GM21737 (cell line): ENCODE results near the gene TRAF3IP1.
"Not testable (repeated sequence)": the region's sequence is repeated elsewhere in the genome, so short reads cannot be mapped to it uniquely, and the experiment has no call there.

Experiments
- ATAC-seq: cut with Tn5 transposase; IDR thresholded peaks from one replicate; pipeline ENCODE4 v1.9.1; 2021; ENCODE audit warnings: mild to moderate bottlenecking, moderate library complexity; ENCODE audit not compliant: unreplicated experiment

Gene TRAF3IP1, protein sequence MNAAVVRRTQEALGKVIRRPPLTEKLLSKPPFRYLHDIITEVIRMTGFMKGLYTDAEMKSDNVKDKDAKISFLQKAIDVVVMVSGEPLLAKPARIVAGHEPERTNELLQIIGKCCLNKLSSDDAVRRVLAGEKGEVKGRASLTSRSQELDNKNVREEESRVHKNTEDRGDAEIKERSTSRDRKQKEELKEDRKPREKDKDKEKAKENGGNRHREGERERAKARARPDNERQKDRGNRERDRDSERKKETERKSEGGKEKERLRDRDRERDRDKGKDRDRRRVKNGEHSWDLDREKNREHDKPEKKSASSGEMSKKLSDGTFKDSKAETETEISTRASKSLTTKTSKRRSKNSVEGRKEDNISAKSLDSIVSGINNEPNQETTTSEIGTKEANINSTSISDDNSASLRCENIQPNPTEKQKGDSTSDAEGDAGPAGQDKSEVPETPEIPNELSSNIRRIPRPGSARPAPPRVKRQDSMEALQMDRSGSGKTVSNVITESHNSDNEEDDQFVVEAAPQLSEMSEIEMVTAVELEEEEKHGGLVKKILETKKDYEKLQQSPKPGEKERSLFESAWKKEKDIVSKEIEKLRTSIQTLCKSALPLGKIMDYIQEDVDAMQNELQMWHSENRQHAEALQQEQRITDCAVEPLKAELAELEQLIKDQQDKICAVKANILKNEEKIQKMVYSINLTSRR

DNA sequence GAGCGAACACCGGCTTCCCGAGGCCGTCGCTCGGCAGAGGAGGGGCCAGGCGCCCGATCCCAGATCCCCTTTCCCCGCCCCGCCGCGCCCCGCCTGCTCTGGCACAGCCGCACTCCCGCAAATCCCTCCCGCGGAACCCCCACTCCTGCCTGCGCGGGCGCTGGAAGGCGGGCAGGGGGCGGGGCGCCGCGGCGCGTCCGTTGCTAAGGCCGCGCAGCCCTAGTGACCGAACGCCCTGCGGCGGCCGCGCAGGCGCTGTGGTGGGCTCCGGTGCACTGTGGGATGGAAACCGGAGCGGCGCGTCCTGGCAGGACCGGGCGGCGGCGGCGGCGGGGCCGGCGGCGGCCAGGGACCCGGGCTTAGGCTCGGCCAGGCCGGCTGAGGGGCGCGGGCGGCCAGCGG lies at the start of gene TRAF3IP1:
Gene TRAF3IP1 (plus strand): TSS at position 273 of the 402 bp plus-strand sequence. CDS start 145 bp downstream, outside the sequence.
- peak; percentile 97 for ATAC-seq

DNA sequence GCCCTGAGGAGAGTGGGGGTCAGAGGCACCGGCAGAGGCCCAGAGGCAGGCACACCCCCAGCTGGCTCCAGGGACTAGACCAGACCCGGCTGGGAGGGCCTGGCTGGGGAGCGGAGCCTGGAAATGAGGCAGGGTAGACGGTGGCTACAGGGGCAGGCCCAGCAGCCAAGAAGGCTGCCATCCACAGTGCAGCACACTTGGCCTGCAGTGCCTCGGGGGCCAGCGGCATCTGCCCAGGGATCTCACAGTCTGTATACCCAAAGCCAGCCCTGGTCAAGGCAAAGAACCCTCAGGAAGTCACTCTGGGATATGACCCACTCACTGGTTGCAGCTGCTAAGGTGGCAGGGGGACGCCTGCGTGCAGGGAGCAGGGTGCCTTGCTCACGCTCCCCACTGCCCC lies 49.7 kb upstream of the TRAF3IP1 start:
- ATAC-seq, result no peak

DNA sequence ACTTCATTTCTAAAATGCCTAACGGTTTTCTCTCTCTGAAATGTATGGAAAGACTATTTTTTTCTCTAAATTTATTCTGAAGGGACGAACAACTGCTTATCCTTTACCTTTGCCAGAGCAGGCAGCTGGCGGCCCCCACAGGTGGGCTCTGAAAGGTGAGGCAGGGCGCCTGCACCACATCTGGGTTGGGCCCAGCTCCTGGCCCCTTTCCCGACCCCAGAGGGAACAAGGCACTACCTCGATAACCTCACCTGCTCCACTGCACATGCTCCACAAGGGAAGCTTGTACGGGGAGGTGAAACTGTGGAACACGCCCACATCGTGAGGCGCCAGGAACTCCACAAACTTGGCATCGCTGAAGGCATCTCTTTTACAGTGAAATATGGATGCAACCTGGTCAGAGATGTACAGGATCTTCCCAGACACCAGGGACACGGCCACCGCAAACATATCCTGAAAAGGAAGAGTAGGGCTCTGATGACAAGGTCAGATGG lies 49.2 kb upstream of the TRAF3IP1 start:
- ATAC-seq, result no peak

DNA sequence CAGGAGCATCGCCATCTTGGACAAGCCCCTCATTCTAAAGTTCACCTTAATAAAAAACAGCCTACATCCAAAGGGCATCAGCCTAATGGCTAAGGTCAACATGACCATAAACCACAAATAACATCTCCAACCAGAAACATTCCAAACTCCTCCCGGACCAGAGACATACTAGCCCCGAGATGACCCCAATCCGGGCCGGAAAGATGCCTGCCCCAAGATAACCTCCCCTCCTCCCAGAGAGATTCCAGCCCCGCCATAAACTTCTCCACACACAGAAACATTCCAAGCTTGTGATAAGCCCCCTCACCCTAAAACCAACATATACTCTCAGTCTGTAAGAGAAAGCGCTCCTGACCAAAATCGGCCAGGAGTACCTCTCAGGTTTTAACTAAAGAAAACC lies 48.6 kb upstream of the TRAF3IP1 start:
- ATAC-seq, result not testable (repeated sequence)

DNA sequence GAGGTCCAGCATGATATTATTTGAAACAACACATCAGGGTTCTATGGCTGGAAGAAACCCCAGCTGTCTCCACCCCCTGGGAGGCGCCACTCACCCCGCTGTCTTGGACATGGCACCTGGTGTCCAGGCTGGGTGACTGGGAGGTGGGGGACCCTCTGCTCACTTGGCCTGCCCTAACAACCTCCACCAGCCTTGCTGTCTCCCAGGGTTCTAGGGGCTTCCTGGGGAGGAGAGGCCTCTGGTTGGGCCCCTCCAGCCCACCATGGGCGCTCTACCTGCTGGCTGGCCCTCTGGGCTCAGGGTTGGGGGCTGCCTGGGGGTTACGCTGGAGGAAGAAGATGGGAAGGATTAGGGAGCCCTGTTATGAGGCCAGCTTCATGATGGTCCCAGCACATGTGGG lies 48.2 kb upstream of the TRAF3IP1 start:
- no peak for ATAC-seq

DNA sequence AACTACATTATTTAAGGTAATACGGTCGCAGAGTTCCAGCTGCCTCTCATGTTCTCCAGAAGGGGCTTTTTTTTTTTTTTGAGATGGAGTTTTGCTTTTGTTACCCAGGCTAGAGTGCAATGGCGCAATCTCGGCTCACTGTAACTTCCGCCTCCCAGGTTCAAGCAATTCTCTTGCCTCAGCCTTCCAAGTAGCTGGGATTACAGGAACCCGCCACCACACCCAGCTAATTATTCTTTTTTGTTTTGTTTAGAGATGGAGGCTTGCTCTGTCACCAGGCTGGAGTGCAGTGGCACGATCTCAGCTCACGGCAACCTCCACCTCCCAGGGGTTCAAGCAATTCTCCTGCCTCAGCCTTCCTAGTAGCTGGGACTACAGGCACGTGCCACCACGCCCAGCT lies 46.9 kb upstream of the TRAF3IP1 start:
- not testable (repeated sequence) for ATAC-seq

DNA sequence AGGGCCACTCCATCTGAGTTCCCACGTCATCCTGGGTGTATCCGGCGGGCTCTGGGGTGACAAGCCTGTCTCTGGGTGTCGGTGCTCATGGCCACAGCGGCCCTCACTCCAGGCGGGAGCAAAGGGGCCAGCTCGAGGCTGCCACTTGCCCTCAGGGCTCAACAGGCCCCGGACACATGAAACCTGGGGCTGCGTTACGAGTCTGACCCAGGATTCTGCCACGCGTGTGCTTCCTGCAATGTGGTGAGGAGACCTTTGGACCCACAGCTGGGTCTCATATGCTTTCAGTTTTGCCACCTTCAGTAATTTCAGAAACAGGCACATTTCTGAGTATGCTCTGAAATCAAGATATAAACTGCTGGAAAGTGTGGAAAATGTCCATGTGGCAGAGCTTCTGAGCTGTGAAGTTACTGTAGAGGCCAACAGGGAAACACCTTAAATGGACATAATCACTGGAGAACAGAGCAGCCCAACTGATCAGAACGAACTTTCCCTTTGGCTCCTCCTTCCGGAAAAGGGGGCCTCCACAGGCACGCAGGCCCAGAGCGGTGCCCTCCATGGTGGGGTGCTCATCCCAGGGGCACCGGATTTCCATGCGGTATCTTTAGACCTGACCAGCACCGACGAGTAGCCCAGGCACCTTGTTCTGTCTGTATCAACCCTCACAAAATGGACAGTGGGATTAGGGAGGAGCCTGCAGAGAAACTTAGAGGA lies 46.0 kb upstream of the TRAF3IP1 start:
- ATAC-seq, result no peak

DNA sequence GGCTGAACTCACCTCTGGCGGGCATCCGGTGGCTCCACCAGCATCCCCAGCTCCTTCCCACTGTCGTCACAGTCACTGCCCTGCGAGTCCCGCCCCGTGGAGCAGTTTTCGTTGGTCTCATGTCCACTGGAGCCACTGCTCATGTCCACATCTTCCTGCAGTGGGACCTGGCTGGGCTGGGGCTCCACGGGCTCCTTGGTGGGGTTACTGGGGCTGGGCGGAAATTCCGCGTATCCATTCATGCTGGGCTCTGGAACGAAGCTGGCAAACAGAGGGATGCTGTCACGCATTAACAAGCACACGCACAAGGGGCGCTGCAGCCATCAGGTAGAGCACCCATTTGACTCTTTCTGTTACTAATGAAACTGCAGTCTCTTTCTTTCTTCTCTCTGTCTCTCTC lies 42.6 kb upstream of the TRAF3IP1 start:
- ATAC-seq, result no peak

DNA sequence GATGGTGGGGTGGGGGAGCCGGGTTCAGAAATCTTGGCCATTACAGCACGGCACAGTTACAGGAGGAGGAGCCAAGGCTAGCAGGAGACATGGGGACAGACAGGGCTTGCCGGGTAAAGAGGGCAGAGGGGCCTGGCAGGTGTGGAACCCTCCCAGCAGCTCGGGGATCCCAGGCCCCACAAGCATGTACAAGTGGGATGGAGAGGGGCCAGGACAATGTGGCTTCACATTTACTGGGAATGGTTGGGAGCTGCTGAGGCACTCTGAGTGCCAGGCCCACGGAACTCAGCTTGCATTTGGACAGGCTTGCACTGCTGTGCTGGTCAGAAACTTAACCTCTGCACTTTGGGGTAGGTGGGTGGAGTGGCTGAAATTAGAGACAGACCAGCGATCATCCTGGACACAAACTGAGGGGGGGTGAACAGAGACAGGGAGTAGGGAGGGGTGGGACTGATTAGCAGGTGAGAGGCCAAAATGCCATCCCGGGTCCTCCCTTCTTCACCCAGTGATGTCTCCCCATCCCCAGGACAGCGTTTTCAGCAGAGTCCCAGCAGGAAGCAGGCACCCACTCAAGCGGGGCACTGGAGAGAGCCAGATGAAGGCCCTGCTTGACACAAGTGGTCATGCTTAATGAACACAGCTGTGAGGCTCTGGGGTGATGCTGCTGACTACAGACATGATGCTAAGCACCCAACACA lies 41.5 kb upstream of the TRAF3IP1 start:
- ATAC-seq, result no peak

DNA sequence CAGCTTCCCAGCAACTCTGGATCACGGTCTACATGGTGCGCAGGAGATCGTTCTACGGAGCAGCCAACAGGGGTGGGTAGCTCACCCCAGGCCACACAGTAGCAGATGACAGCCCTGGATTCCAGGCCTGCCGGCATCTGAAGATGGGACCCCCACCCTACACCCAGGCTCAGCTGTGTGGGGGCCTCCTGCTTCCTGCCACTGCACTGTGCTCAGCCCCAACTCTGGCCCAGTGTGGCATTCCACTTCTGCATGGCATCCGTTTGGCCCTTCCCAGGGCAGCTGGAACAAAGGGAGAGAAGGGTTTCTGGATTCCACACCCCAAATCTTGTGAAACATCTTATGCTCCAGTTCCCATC lies 41.0 kb upstream of the TRAF3IP1 start:
- ATAC-seq, result no peak

DNA sequence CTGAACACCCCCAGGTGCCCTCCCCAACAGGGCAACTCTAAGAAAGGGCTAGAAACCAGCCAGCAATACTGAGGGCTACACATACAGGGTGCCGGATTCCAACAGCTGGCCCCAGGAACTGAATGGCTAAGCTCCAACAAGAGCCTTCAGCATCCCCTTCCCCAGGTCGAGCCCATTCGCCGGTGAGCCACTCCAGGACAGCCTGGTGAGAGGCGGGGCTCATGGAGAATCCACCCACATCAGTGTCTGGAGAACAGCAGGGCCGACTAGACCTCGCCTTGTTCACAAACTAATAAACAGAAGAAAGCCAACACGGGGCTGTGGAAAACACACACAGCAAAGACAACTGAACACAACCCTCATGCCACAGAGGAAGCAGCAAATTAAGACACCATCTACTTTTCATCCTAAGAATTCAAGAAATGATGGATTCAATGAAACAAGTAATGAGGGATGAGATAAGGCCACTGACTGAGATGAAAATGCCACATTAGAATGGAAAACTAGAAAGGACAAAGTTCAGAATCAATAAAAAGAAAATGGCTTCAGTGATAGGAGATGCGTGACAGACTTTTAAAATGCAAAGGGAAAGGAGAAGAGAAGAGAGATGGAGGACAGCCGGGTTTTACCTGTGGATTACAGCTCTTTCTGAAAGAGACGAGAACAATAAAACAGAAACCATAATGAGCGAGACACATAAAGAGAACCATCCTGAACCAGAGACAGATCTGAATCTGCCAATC lies 40.1 kb upstream of the TRAF3IP1 start:
- ATAC-seq, result no peak

DNA sequence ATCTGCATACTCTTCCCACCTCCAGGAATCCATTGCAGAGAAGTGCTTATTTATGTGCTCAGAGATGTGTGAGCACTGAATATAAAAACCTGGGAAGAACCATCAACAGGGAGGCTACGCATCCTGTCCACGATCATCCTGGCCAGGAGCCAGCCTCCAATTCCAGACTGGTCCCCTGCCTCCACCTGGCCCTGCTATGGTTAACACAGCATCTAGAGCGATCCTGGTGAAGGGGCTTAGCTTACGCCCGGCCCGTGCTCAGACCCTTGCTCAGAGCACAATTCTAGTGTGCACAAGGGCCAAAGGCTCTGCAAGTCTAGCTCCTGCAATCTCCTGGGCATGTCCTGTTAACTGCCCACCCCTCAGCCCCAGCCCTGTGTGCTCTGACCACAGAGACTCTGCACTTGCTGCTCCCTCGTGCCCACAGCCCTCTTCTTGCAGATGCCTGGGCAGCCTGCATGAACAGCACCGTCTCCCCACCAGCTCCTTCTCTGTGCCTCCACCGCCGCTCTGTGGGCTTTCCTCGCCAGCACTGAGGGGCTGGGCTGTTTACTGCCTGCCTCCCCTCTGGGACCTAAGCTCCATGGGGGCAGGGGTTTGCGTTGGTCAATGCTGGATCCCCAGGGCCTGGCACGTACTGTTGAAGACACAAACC lies 38.4 kb upstream of the TRAF3IP1 start:
- no peak for ATAC-seq

DNA sequence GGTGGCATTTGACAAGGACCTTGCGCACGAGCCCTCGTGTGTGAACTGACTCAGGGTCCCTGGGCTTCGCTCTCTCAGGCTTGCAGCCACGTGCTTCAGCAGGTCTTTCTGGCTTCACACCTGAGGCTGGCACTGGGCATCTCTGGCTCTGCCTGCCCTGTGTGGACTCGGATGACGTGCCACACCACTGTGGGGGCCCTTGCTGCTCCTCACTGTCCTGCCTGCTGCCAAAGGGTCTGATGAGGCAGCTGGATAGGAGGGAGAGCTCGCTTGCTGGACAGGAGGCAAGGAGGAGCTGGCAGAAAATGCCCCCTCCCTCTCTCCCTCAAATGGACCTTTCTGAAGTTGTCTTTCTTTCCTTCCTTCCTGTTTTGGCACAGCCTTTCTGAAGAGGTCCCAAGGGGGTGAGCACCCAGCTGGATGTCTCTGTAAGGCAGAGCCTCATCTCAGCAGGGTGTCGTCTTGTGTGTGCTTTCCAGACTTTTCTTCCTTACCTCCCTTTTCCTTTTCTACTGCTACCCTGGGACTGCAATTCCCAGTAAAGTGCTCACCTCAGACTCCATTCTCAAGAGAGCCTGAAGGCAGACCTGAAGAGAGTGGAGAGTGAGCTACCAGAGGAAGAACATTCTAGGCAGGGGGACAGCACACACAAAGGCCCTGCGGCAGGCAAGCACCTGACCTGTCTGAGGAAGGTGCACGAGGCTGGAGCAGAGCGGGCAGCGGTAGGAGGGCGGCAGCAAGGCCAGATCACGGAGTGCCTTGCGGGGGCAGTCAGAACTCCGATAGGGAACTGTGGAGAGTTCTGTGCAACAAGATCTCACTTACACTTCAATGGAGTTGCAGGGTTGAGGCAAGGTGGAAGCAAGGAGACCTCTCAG lies 37.2 kb upstream of the TRAF3IP1 start:
- no peak for ATAC-seq

DNA sequence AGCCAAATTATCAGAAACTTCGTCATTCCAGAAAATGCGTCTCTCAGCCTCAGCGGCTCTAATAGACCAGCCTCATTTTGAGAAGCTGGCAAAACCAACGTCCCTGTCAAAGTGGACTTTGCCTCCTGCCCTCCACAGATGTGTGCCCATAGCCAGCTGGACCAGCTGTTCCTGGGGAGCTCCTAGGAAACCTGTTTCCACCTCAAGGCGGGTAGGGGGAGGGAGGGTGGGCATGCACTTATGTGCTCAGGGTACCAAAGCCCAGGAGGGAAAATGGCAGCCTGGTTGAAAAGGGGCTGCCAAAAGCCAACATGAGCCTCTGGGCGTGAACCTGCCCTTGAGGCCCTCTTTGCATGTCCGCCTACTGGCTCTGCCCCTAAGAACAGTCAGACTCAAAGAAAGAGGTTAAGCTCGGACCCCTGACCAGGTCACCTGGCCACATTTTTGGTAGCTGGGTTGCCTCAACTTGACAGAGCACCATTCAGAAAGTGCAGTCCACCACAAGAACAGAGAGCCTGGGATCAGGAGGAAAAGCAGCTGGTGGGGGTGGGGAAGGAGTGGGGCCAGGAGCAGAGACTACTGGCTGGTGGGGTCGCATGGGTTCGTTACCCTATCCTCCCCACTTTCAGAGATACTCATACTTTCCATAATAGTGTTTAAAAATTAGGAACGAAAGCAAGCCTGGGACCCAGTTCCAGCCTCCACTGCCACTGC lies 35.4 kb upstream of the TRAF3IP1 start:
- no peak for ATAC-seq

DNA sequence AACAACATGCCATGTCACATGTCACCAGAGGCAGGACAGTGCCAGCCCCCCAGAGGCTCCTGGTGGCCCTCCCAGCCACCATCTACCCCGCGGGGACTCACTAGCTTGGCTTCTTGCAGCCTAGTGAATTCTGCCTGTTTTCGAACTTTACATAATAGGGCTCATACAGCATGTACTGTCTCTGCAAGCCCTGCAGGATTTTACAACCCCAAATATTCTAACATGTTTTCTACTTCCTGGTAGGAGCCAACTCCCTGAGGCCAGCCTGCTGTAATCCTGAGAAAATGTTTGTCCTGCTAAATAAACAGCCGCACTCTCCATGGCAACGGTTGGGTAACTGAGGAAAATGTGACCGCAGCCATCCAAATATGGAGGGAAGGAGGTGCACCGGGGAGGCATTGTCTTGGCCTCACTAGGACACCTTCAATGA lies 34.6 kb upstream of the TRAF3IP1 start:
- no peak for ATAC-seq

DNA sequence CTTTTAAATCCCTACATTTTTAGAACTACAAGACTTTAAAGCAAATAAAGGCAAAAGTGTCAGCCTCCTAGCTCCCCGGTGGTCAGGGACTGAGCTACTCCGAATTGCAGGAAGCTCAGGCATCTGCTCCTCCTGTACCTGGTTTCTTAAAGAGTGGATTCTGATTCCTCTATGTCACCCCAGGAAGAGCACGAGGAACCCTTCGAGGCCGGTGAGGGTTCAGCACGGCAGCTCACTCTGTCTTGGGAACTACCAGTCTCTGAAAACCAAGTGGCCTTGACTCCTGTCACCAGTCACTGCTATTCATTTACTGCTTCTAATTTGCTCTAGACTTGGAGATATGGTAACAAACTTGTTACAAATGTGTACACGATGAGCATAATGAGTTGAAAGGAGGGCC lies 34.2 kb upstream of the TRAF3IP1 start:
- ATAC-seq, result no peak

DNA sequence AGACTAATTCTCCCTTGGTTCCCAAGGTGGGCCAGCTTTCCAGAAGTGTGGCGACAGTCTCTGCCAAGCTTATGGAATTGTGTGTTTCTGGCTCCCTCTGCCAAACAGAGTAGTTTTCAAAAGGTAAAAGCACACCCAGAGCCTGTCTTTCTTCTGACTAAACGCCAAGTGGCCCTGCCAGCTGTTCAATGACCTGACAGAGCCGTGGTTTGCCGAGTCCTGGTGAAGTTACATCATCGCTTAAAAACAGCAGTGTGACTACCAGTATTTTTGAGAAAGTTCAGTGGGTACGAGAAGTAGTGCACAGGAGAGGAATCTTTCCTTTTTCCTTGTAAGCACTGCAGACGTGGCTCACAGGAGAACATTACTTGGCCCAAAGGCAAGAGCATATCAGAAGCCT lies 33.8 kb upstream of the TRAF3IP1 start:
- no peak for ATAC-seq
